Urinary bladder (tissue), 4 donors: ENCODE data around the gene SFI1. TPM values are rescaled to one million over a fixed set of nuclear protein-coding genes. Genes with fewer than 3 reads are reported as not detected.
A peak's percentile ranks its signal among the peaks of the same experiment; 100 is the strongest.
"Not testable (repeated sequence)": the region's sequence is repeated elsewhere in the genome, so short reads cannot be mapped to it uniquely, and the experiment has no call there.

Experiments used
- DNase-seq: peaks from one replicate; pipeline ENCODE4 v3.0.0-alpha.2; 2015; ENCODE audit errors: extremely low spot score
- H3K27ac ChIP-seq: one replicate; pipeline ENCODE4 v1.5.1; 2013; ENCODE audit warnings: low read depth, mild to moderate bottlenecking, moderate library complexity
- H3K36me3 ChIP-seq: one replicate; pipeline ENCODE4 v1.6.1; 2013; ENCODE audit warnings: mild to moderate bottlenecking, moderate library complexity; ENCODE audit not compliant: insufficient read depth
- H3K4me1 ChIP-seq: one replicate; pipeline ENCODE4 v1.6.1; 2013; ENCODE audit warnings: mild to moderate bottlenecking, moderate library complexity; ENCODE audit not compliant: insufficient read depth
- H3K4me3 ChIP-seq: one replicate; pipeline ENCODE4 v1.5.1; 2013; ENCODE audit warnings: low read depth, low read length
- WGBS: extraction: QIAGEN DNeasy Blood & Tissue Kit; methylation state at CpG from one replicate; pipeline ENCODE4 v1.1.7; 2013; 5-methylcytosine and 5-hydroxymethylcytosine counted together
- polyA plus RNA-seq: library from polyadenylated mRNA; stranded (reverse); fragments of 200-250 nt; gene quantifications from one replicate; pipeline ENCODE4 v1.2.3, GENCODE V29; 2013
- small RNA-seq: library from RNA; depleted of rRNA; stranded (forward); fragments of <200 nt; gene quantifications from one replicate; pipeline ENCODE3, GENCODE V24; 2014
- total RNA-seq: library from RNA; depleted of rRNA; stranded (reverse); fragments of >200 nt; gene quantifications from one replicate; pipeline ENCODE4 v1.2.3, GENCODE V29; 2014
- donor health status: healthy with polysubstance abuse.
- donor health status: healthy.

Gene SFI1
- total and polyA plus RNA-seq, 2 donors: 14.6 to 22.7 TPM

DNA sequence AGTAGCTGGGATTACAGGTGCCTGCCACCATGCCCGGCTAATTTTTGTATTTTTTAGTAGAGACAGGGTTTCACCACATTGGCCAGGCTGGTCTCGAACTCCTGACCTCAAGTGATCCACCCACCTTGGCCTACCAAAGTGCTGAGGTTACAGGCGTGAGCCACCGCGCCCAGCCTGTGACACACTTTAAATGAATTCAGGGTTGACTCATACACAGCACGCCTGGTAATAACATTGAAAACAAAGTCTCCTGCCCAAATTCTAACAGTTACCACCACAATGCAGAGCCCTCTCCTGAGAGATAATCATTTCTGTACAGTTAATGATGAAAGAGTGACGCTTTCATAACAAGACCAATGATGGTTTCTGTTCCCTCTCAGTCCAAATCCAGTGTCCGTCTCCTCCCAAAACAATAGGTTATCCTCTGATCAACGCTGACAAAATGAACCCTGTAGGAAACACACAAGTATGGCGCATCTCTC, 164.6 kb downstream of the SFI1 start:
- 67% methylated on average over 10 of the region's 10 CpGs for WGBS
- H3K27ac ChIP-seq: not testable (repeated sequence)

DNA sequence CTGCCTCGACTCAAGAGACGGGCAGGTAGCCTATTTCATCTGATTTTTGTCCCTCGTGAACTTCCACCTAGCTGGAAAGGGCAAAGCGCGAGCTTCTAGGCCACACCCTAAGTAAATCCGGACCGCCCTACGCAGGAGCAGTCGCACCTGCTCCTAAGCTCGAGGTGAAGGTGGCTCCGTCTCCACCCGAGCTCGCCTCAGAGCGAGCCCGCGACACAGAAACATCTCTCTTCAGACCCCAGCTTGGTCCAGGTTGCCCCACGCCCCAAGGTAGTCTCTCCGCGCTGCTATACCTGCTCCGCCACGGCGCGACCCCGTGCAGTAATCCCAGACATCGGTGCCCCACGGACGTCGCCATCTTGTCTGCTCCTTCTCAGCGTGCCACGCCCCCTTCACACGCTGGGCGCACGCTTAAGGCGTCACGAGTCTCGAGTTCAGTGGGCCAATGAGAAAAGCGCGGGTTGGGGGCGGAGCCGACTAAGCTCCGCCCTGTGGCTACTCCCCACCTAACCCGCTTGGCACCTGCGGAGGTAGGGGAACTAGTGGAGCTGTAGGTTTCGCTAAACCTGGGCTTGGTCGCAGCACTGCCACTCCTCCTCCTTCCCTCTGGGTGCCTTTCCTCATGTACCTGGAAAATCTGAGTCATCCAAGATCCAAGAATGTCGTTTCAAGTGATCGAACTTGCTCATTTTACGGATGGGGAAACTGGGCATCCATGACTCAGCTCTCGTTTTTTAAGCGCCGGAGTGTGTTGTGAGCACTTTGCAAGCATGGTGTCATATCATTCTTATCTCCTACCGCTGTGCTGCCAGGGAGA, 165.7 kb downstream of the SFI1 start, which contains the start of gene PISD:
PISD (minus strand) TSS at position 365 of the 817 bp plus-strand sequence; CDS start at position 358, 7 bp downstream.
- 3% methylated on average over 52 of the region's 52 CpGs for WGBS
- peak within 1 kb of the TSS; percentile 66 for H3K4me3 ChIP-seq
- peak; percentile 86 for DNase-seq
- no peaks in the 10 kb centered on the region for H3K4me1 ChIP-seq
- peak within 1 kb of the TSS; percentile 54 for H3K27ac ChIP-seq
- no peaks in the 10 kb centered on the region for H3K36me3 ChIP-seq

More for the DNA sequence above, 164.6 kb downstream of the SFI1 start:
- DNase-seq, H3K36me3 ChIP-seq, H3K4me3 ChIP-seq, H3K4me1 ChIP-seq: not testable (repeated sequence)

DNA sequence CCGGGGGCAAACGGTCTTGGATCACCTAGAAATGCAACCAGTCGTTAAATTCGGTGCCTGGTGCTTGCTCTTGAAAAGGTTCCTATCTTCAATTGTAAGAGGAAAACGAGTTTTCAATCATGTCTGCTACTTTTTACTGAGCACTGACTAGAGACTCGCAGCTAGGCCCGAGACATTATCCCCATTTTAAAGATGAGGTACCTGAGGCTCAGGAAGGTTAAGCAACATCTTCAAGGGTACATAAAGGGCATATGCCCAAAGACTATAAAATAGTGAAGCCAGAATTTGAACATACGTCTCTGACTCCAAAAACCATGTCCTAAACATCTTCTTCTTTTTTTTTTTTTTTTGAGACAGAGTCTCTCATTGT, 166.3 kb downstream of the SFI1 start:
- no peaks in the 10 kb centered on the region for H3K36me3 ChIP-seq
- WGBS: 75% methylated on average over 8 of the region's 8 CpGs
- H3K4me3 ChIP-seq: peak overlapping the region; percentile 66
- no peak for DNase-seq
- H3K27ac ChIP-seq: peak overlapping the region; percentile 25
- no peaks in the 10 kb centered on the region for H3K4me1 ChIP-seq

Small RNA genes lying within 50 kb of the gene (small RNA-seq; reads per million reads assigned to genes)
- not detected for gene AL096701.2
- not detected for gene RNU6-28P

Other genes with a start within 250 kb of the SFI1 start
- 19.5 TPM for gene PIK3IP1, start 204.0 kb upstream of the SFI1 start, total RNA-seq
- gene PIK3IP1, start 204.0 kb upstream of the SFI1 start, polyA plus RNA-seq: 29.2 TPM
- 17.6 TPM for gene PATZ1, start 150.2 kb upstream of the SFI1 start, total RNA-seq
- gene PATZ1, start 150.2 kb upstream of the SFI1 start, polyA plus RNA-seq: 25.6 TPM
- gene DRG1, start 96.9 kb upstream of the SFI1 start, total RNA-seq: 45.0 TPM
- gene DRG1, start 96.9 kb upstream of the SFI1 start, polyA plus RNA-seq: 44.1 TPM
- gene EIF4ENIF1, start 6.7 kb upstream of the SFI1 start, total RNA-seq: 11.1 TPM
- 25.3 TPM for gene EIF4ENIF1, start 6.7 kb upstream of the SFI1 start, polyA plus RNA-seq
- gene PISD, start 165.7 kb downstream of the SFI1 start, total RNA-seq: 20.1 TPM
- gene PISD, start 165.7 kb downstream of the SFI1 start, polyA plus RNA-seq: 22.6 TPM